K562 (cell line): ENCODE measurements around the gene CUX1. TPM values are rescaled to one million over a fixed set of nuclear protein-coding genes. Genes with fewer than 3 reads are reported as not detected.
A peak's percentile ranks its signal among the peaks of the same experiment; 100 is the strongest.

Source experiments
- ATAC-seq: fragments of 200-7000 bp; cut with Tn5 transposase; 3 replicates; pipeline ENCODE4 v1.9.1; 2020; ENCODE audit warnings: moderate library complexity
- BruUV-seq: library from RNA; stranded (reverse); fragments of 400-500 nt; replicated peaks from 2 replicates; lab custom pipeline; 2021; lab: Mats Ljungman, UMichigan
- CTCF ChIA-PET: fragments of 300-600 bp; formaldehyde crosslinking; extraction: SDS; loops from one replicate; lab custom pipeline; 2021; ENCODE audit warnings: low intra/inter-chr PET ratio; lab: Yijun Ruan, JAX
- POLR2A ChIA-PET: fragments of 300-600, 350-650 bp; sonication (Branson Sonifier 250); formaldehyde crosslinking; extraction: SDS; loops from one replicate; lab custom pipeline; 2021; ENCODE audit warnings: antibody characterized with exemption, inconsistent platforms; lab: Yijun Ruan, JAX
- DNase-seq, 4 experiments: peaks; one replicate each; pipeline versions ENCODE4 v3.0.0 to v3.0.0-alpha.2; 2011 to 2018; ENCODE audit warnings: low spot score in 3 of 4, mixed read lengths in 3 of 4; ENCODE audit errors: extremely low read depth in 1 of 4
- FAIRE-seq: peaks from 2 replicates; lab custom pipeline; 2011; peaks lifted over from hg19 to GRCh38; lab: Jason Lieb, UNC
- H2AFZ ChIP-seq: 2 replicates; pipeline ENCODE4 v1.6.0; 2011; ENCODE audit warnings: low read depth, low read length, control low read depth, inconsistent platforms
- H3K27ac ChIP-seq: fragments of 200-600 bp; 3 replicates; pipeline ENCODE4 v1.8.0; 2011; ENCODE audit warnings: low read depth, mild to moderate bottlenecking, control low read depth, inconsistent platforms, low read length, moderate library complexity, mixed read lengths; ENCODE audit errors: extremely low read depth
- H3K27me3 ChIP-seq, 2 experiments: fragments of 300-600 bp in 1 of 2; 2 replicates in 1 of 2; 3 replicates in 1 of 2; pipeline versions ENCODE4 v1.6.0 to v1.8.0; 2011; ENCODE audit warnings: inconsistent platforms in 2 of 2, low read length in 2 of 2, mild to moderate bottlenecking in 1 of 2, mixed read lengths in 1 of 2, moderate library complexity in 1 of 2; ENCODE audit not compliant: control insufficient read depth in 2 of 2, insufficient read depth in 2 of 2
- H3K36me3 ChIP-seq: fragments of 300-600 bp; 3 replicates; pipeline ENCODE4 v1.8.0; 2011; ENCODE audit warnings: mild to moderate bottlenecking, low read length, inconsistent platforms; ENCODE audit not compliant: control insufficient read depth, insufficient read depth
- H3K4me1 ChIP-seq, 2 experiments: fragments of 200-600 bp in 1 of 2; replicated peaks in 1 of 2; 2 replicates in 1 of 2; 3 replicates in 1 of 2; pipeline versions ENCODE4 v1.5.1 to v1.8.0; 2011; ENCODE audit warnings: inconsistent platforms in 2 of 2, low read length in 2 of 2, mild to moderate bottlenecking in 1 of 2, mixed read lengths in 1 of 2, moderate library complexity in 1 of 2; ENCODE audit not compliant: control insufficient read depth in 2 of 2, insufficient read depth in 2 of 2
- H3K4me2 ChIP-seq: 2 replicates; pipeline ENCODE4 v1.6.1; 2011; ENCODE audit warnings: low read length, control low read depth, inconsistent platforms, mixed read lengths; ENCODE audit not compliant: insufficient read depth
- H3K4me3 ChIP-seq: fragments of 200-600 bp; sonication (generic), shearing (Covaris generic); 2 replicates; pipeline ENCODE4 v1.5.1; 2016; ENCODE audit warnings: control low read depth, inconsistent platforms
- H3K79me2 ChIP-seq: fragments of 200-600 bp; 3 replicates; pipeline ENCODE4 v1.8.0; 2011; ENCODE audit warnings: low read length, inconsistent platforms; ENCODE audit not compliant: control insufficient read depth, insufficient read depth
- H3K9ac ChIP-seq, 2 experiments: 2 replicates each; pipeline versions ENCODE4 v1.6.0 to v1.6.1; 2011; ENCODE audit warnings: low read depth in 2 of 2, low read length in 2 of 2, control low read depth in 1 of 2, inconsistent platforms in 1 of 2, mild to moderate bottlenecking in 1 of 2, mixed read lengths in 1 of 2; ENCODE audit not compliant: insufficient read depth in 1 of 2
- H3K9me1 ChIP-seq: one replicate; pipeline ENCODE4 v1.6.0; 2011; ENCODE audit warnings: inconsistent platforms, mild to moderate bottlenecking, low read length, moderate library complexity; ENCODE audit not compliant: control insufficient read depth, insufficient read depth
- H3K9me3 ChIP-seq: replicated peaks from 2 replicates; pipeline ENCODE4 v1.5.1; 2011; ENCODE audit warnings: low read depth, low read length, inconsistent platforms; ENCODE audit not compliant: control insufficient read depth, insufficient read depth
- H4K20me1 ChIP-seq: replicated peaks from 2 replicates; pipeline ENCODE4 v1.6.1; 2011; ENCODE audit warnings: low read length, inconsistent platforms, mixed read lengths; ENCODE audit not compliant: control insufficient read depth, insufficient read depth
- BCOR ChIP-seq: fragments of 450-650 bp; IDR thresholded peaks from 2 replicates; pipeline ENCODE4 v1.6.1; 2016
- BHLHE40 ChIP-seq: IDR thresholded peaks from 2 replicates; pipeline ENCODE4 v1.6.1; 2011; ENCODE audit warnings: low read length, improper control_type of control experiment
- C11orf30 ChIP-seq: fragments of 450-650 bp; IDR thresholded peaks from 2 replicates; pipeline ENCODE4 v1.6.1; 2016; ENCODE audit warnings: low read depth, mild to moderate bottlenecking
- HDAC6 ChIP-seq: IDR thresholded peaks from 2 replicates; pipeline ENCODE4 v1.6.1; 2012; ENCODE audit warnings: low read depth, mild to moderate bottlenecking, control low read depth, inconsistent platforms, low read length, moderate library complexity
- HMBOX1 ChIP-seq: sonication (generic); IDR thresholded peaks from 2 replicates; pipeline ENCODE4 v1.6.1; 2016
- HMG20A ChIP-seq: fragments of 450-650 bp; formaldehyde crosslinking; conservative IDR thresholded peaks from 2 replicates; pipeline ENCODE4 v1.4.0; 2020; ENCODE audit warnings: mild to moderate bottlenecking, mixed read lengths
- KDM1A ChIP-seq, 2 experiments: fragments of 450-650 bp; IDR thresholded peaks; 2 replicates each; pipeline ENCODE4 v1.6.1; 2016; ENCODE audit warnings: mild to moderate bottlenecking in 2 of 2
- MAZ ChIP-seq, 2 experiments: fragments of 450-650 bp in 1 of 2; sonication (generic) in 1 of 2; formaldehyde crosslinking; IDR thresholded peaks in 1 of 2; conservative IDR thresholded peaks in 1 of 2; 2 replicates each; pipeline versions ENCODE4 v1.4.0 to v1.5.0; 2020; ENCODE audit warnings: mild to moderate bottlenecking in 1 of 2, missing genetic modification reagents in 1 of 2
- MECOM ChIP-seq: fragments of 250-450 bp; sonication (Bioruptor Pico); IDR thresholded peaks from 2 replicates; pipeline ENCODE4 v1.8.0; 2022; ENCODE audit warnings: inconsistent platforms
- RCOR1 ChIP-seq, 2 experiments: IDR thresholded peaks; 2 replicates each; pipeline ENCODE4 v1.6.1; 2012; ENCODE audit warnings: low read depth in 2 of 2, low read length in 2 of 2, borderline replicate concordance in 1 of 2, improper control_type of control experiment in 1 of 2
- ZFP36 ChIP-seq: fragments of 150-350 bp; IDR thresholded peaks from 2 replicates; pipeline ENCODE4 v1.6.1; 2018; ENCODE audit warnings: low read length, low read depth; ENCODE audit not compliant: partially characterized antibody
- ZNF140 ChIP-seq: fragments of 250-450 bp; sonication (Bioruptor Pico); IDR thresholded peaks from 2 replicates; pipeline ENCODE4 v1.8.0; 2021; ENCODE audit warnings: moderate library complexity, mild to moderate bottlenecking, inconsistent platforms
- ZNF174 ChIP-seq: fragments of 250-450 bp; sonication (Bioruptor Pico); IDR thresholded peaks from 2 replicates; pipeline ENCODE4 v1.4.0; 2020; ENCODE audit warnings: mild to moderate bottlenecking
- ZNF436 ChIP-seq: fragments of 250-450, 450-650 bp; sonication (Bioruptor Pico); formaldehyde crosslinking; IDR thresholded peaks from 2 replicates; pipeline ENCODE4 v1.7.0; 2020; ENCODE audit warnings: mild to moderate bottlenecking
- ZNF445 ChIP-seq: fragments of 250-450 bp; sonication (Bioruptor Pico); IDR thresholded peaks from 2 replicates; pipeline ENCODE4 v1.4.0; 2020; ENCODE audit warnings: low read depth, mild to moderate bottlenecking, moderate library complexity
- WGBS: fragments of 100-300 bp; shearing (Covaris generic); methylation state at CpG from one replicate; pipeline ENCODE4 v1.1.6; 2016; ENCODE audit warnings: low coverage, mixed read lengths; ENCODE audit not compliant: insufficient coverage; ENCODE audit errors: missing lambda C conversion rate; 5-methylcytosine and 5-hydroxymethylcytosine counted together
- in situ Hi-C: fragments of 300-500 bp; cut with MboI; formaldehyde crosslinking; loops from 4 replicates; pipeline ENCODE4 v1.15.0; 2018; ENCODE audit warnings: inconsistent platforms, mixed read lengths
- intact Hi-C: fragments of 100-400 bp; cut with micrococcal nuclease; formaldehyde crosslinking; loops from 2 replicates; pipeline ENCODE4 v1.14.2; 2022
- polyA plus RNA-seq, 8 experiments: library from polyadenylated mRNA; depleted of rRNA in 4 of 8; stranded (reverse) in 5 of 8; unstranded in 3 of 8; fragments of >200 nt; fragmentation: Nextera tagmentation in 2 of 8; fragmentation: Illumina TruSeq in 1 of 8; extraction: Ambion mirVana in 2 of 8; extraction: Trizol in 1 of 8; gene quantifications; 2 replicates each; pipeline versions ENCODE4 v1.2.1 to v1.2.3, GENCODE V29; 2011 to 2014; ENCODE audit warnings: inconsistent platforms in 1 of 8, missing spikeins in 1 of 8
- total RNA-seq, 7 experiments: library from RNA; depleted of rRNA in 6 of 7; stranded (reverse); fragments of >200 nt in 6 of 7; fragmentation: Illumina TruSeq in 2 of 7; extraction: Trizol in 2 of 7; gene quantifications; 2 replicates each; pipeline versions ENCODE4 v1.2.1 to v1.2.3, GENCODE V29; 2011 to 2021; ENCODE audit warnings: low replicate concordance in 1 of 7

CUX1 gene
- total and polyA plus RNA-seq, 9 of the 15 experiments (the other 6 are each of a cell fraction or from before 2014, with no cell fraction given), result 3.6 to 55.3 (median 25.2) TPM

- no TSS peak for BruUV-seq
- Histone ChIP-seq H4K20me1 (peaks cover 13% of the 10 kb centered on the region), H3K4me2 (no peak overlapping the region), H3K27ac (no peak overlapping the region), H3K4me3 (no peak overlapping the region), H3K4me1 (peaks cover 8 to 51% of the 10 kb centered on the region in 2 experiments; a peak in 4 of 5 replicates), H3K9ac (no peak overlapping the region), H2AFZ (no peak overlapping the region), H3K27me3 (no peaks in the 10 kb centered on the region), H3K79me2 (no peaks in the 10 kb centered on the region), H3K9me1 (peaks cover 7% of the 10 kb centered on the region), H3K36me3 (no peaks in the 10 kb centered on the region), H3K9me3 (no peaks in the 10 kb centered on the region)
- POLR2A ChIA-PET, result no interaction called here
- CTCF ChIA-PET, result no interaction called here
- ATAC-seq (no peak), DNase-seq (no peak), FAIRE-seq (no peak)
- TF ChIP-seq HMBOX1 (no peak), ZNF436 (CRISPR knock-in tag) (peak; percentile 57; the same call in 1 of the 2 replicates), ZFP36 (peak; percentile 97), BHLHE40 (no peak), HDAC6 (no peak), ZNF174 (no peak), HMG20A (no peak), BCOR (peak; percentile 19; the same call in 1 of the 2 replicates), C11orf30 (no peak), ZNF140 (CRISPR knock-in tag) (no peak), MECOM (CRISPR knock-in tag) (no peak), MAZ (CRISPR knock-in tag; conservative IDR thresholded peaks at IDR 0.05 in 1 of 2, IDR thresholded peaks at IDR 0.05 in 1 of 2) (no peak), KDM1A (IDR thresholded peaks at IDR 0.05) (peak in 1 of 2 experiments; percentile 47; a peak in 1 of 4 replicates), RCOR1 (IDR thresholded peaks at IDR 0.05; ENCODE audit: borderline replicate concordance in 1 of 2, low read depth in 2 of 2, low read length in 2 of 2) (0 out of 4 replicates have a peak, but pooled peaks of 1 of the 2 experiments have one; percentile 11), ZNF445 (CRISPR knock-in tag) (no peak)
- in situ Hi-C loops (no loop called here), intact Hi-C loops (no loop called here)
- WGBS, result 55% methylated on average over 9 of the region's 10 CpGs
These were observed 457.8 kb downstream of the CUX1 start for GRCh38 chr7:102275123-102275703.
